Measurements from ENCODE around the gene DLGAP4.

DNA sequence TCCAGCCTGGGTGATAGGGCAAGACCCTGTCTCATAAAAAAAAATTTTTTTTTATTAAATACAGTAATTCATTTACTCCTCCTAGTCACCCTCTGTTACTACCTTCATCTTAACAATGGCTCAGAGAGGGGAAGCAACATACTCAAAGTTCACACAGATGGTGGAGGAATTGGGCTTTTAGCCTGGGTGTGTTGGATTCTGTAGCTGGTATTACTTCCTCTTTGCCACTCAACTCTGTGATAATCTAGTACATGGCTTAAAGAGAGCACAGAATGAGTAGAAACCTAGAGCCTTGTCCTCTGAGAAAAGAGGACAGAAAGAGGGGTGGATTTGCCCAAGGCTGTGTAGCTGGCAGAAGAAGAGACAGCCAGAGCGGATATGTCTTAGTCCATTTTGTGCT is 96.6 kb downstream of the DLGAP4 start:
- TF ChIP-seq POLR2A (IDR thresholded peaks at IDR 0.05), result no peak
- TF ChIP-seq, protein P1, sequence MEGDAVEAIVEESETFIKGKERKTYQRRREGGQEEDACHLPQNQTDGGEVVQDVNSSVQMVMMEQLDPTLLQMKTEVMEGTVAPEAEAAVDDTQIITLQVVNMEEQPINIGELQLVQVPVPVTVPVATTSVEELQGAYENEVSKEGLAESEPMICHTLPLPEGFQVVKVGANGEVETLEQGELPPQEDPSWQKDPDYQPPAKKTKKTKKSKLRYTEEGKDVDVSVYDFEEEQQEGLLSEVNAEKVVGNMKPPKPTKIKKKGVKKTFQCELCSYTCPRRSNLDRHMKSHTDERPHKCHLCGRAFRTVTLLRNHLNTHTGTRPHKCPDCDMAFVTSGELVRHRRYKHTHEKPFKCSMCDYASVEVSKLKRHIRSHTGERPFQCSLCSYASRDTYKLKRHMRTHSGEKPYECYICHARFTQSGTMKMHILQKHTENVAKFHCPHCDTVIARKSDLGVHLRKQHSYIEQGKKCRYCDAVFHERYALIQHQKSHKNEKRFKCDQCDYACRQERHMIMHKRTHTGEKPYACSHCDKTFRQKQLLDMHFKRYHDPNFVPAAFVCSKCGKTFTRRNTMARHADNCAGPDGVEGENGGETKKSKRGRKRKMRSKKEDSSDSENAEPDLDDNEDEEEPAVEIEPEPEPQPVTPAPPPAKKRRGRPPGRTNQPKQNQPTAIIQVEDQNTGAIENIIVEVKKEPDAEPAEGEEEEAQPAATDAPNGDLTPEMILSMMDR (IDR thresholded peaks at IDR 0.05), result no peak

Measured in breast epithelium (tissue), 3 donors.